Measurements from ENCODE around the gene NT5DC4.

NT5DC4 gene

DNA sequence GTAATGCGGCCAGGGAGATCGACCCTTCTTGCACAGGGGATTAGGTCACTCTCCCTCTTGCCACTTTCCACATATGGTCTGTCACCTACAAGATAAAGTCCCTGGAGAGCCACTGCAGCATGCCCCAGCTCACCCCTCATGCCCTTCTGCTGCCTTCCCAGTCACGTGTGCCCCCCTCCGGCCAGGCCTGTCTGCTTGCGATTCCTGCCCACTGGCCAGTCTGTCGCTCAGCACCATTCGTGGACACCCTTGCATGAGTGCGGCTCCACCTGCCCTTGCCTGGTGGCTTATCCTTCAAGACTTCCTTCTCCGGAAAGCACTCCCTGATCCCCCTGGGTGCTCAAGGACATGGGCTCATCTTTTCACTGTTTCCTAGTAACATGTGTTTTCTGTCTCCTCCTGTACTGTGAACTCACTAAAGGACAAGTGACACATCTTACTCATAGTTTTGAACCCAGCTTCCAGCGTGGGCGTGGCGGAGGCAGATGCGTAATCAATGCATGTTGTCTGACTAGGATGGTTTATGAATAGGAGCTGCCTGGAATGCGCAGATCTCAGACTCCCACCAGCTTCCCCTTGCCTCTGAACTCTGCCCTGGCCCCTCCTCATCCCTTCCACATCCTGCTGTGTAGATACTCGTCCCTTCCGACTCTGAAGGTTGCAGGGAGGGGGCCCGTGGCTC lies 7.8 kb upstream of the NT5DC4 start:
- Histone ChIP-seq H3K27ac (replicated peaks) (no peak overlapping the region), H3K4me3 (replicated peaks; ENCODE audit: insufficient read depth, low read length) (no peak overlapping the region), H3K27me3 (ENCODE audit: insufficient read depth, poor library complexity, severe bottlenecking) (no peaks in the 10 kb centered on the region)
- DNase-seq (ENCODE audit: low read depth in 1 of 2, low spot score in 1 of 2): no peak
- TF ChIP-seq, protein P1, sequence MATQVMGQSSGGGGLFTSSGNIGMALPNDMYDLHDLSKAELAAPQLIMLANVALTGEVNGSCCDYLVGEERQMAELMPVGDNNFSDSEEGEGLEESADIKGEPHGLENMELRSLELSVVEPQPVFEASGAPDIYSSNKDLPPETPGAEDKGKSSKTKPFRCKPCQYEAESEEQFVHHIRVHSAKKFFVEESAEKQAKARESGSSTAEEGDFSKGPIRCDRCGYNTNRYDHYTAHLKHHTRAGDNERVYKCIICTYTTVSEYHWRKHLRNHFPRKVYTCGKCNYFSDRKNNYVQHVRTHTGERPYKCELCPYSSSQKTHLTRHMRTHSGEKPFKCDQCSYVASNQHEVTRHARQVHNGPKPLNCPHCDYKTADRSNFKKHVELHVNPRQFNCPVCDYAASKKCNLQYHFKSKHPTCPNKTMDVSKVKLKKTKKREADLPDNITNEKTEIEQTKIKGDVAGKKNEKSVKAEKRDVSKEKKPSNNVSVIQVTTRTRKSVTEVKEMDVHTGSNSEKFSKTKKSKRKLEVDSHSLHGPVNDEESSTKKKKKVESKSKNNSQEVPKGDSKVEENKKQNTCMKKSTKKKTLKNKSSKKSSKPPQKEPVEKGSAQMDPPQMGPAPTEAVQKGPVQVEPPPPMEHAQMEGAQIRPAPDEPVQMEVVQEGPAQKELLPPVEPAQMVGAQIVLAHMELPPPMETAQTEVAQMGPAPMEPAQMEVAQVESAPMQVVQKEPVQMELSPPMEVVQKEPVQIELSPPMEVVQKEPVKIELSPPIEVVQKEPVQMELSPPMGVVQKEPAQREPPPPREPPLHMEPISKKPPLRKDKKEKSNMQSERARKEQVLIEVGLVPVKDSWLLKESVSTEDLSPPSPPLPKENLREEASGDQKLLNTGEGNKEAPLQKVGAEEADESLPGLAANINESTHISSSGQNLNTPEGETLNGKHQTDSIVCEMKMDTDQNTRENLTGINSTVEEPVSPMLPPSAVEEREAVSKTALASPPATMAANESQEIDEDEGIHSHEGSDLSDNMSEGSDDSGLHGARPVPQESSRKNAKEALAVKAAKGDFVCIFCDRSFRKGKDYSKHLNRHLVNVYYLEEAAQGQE (IDR thresholded peaks at IDR 0.05; ENCODE audit: insufficient replicate concordance, low read depth): no peak
- TF ChIP-seq, protein P2, sequence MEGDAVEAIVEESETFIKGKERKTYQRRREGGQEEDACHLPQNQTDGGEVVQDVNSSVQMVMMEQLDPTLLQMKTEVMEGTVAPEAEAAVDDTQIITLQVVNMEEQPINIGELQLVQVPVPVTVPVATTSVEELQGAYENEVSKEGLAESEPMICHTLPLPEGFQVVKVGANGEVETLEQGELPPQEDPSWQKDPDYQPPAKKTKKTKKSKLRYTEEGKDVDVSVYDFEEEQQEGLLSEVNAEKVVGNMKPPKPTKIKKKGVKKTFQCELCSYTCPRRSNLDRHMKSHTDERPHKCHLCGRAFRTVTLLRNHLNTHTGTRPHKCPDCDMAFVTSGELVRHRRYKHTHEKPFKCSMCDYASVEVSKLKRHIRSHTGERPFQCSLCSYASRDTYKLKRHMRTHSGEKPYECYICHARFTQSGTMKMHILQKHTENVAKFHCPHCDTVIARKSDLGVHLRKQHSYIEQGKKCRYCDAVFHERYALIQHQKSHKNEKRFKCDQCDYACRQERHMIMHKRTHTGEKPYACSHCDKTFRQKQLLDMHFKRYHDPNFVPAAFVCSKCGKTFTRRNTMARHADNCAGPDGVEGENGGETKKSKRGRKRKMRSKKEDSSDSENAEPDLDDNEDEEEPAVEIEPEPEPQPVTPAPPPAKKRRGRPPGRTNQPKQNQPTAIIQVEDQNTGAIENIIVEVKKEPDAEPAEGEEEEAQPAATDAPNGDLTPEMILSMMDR (IDR thresholded peaks at IDR 0.05; ENCODE audit: insufficient read depth, low read length): no peak
- no peak for TF ChIP-seq GABPA (IDR thresholded peaks at IDR 0.05; ENCODE audit: low read depth)
- no peak for TF ChIP-seq SPI1 (IDR thresholded peaks at IDR 0.05; ENCODE audit: borderline replicate concordance, low read depth)
- no peak for TF ChIP-seq POLR2AphosphoS5 (IDR thresholded peaks at IDR 0.05; ENCODE audit: low read depth)

DNA sequence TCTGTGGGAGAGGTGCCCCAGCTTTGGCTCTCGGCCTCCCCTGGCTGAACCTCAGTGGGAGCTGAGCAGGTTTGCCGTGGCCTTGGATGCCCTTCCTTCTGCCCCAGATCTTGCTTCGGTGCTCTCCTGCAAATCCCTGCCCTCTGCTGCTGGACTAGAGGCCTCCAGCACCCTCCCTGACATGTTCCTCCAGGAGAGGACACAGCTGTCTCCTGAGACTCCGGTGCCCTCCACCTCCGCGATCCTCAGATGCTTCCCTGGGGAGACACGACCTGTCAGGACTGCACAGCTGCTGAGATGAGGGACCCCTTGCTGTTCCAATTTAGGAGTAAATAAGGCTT lies 7.3 kb upstream of the NT5DC4 start:
- TF ChIP-seq, protein P2 (IDR thresholded peaks at IDR 0.05; ENCODE audit: insufficient read depth, low read length): no peak
- TF ChIP-seq SPI1 (IDR thresholded peaks at IDR 0.05; ENCODE audit: borderline replicate concordance, low read depth) (no peak), POLR2AphosphoS5 (IDR thresholded peaks at IDR 0.05; ENCODE audit: low read depth) (no peak), GABPA (IDR thresholded peaks at IDR 0.05; ENCODE audit: low read depth) (no peak)
- TF ChIP-seq, protein P1 (IDR thresholded peaks at IDR 0.05; ENCODE audit: insufficient replicate concordance, low read depth): no peak
- H3K27ac ChIP-seq (replicated peaks): no peak overlapping the region
- no peaks in the 10 kb centered on the region for H3K27me3 ChIP-seq (ENCODE audit: insufficient read depth, poor library complexity, severe bottlenecking)
- no peak overlapping the region for H3K4me3 ChIP-seq (replicated peaks; ENCODE audit: insufficient read depth, low read length)
- DNase-seq (ENCODE audit: low read depth in 1 of 2, low spot score in 1 of 2): no peak

DNA sequence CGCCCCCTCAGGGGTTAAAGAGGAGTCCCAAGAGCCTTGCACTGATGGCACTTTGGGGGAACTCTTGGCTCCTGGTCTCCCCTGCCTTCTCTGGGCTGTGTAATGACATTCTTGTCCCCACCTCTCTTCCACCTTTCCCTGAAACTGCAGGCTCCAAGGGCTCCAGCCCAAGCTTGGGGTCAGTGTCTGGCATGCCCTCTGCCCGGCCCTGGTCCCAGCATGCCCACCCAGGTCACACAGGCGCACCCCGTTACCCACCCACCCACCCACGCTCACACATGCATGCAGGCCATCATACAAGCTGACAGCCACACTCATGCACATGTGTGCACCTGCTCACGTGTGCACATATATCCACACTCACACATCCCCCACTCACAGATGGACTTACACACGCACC lies 6.9 kb upstream of the NT5DC4 start:
- H3K27me3 ChIP-seq (ENCODE audit: insufficient read depth, poor library complexity, severe bottlenecking): no peaks in the 10 kb centered on the region
- DNase-seq (ENCODE audit: low read depth in 1 of 2, low spot score in 1 of 2): no peak
- H3K4me3 ChIP-seq (replicated peaks; ENCODE audit: insufficient read depth, low read length): no peak overlapping the region
- no peak overlapping the region for H3K27ac ChIP-seq (replicated peaks)
- TF ChIP-seq SPI1 (IDR thresholded peaks at IDR 0.05; ENCODE audit: borderline replicate concordance, low read depth) (no peak), GABPA (IDR thresholded peaks at IDR 0.05; ENCODE audit: low read depth) (no peak)
- TF ChIP-seq, protein P1 (IDR thresholded peaks at IDR 0.05; ENCODE audit: insufficient replicate concordance, low read depth): no peak
- TF ChIP-seq, protein P2 (IDR thresholded peaks at IDR 0.05; ENCODE audit: insufficient read depth, low read length): no peak

Measured in HL-60 (cell line).